Sigmoid colon (tissue), 7 donors: ENCODE data around the gene CFAP100. TPM values are rescaled to one million over a fixed set of nuclear protein-coding genes. Genes with fewer than 3 reads are reported as not detected.

Experiments used
- DNase-seq: peaks from one replicate; pipeline ENCODE4 v3.0.0-alpha.2; 2019
- H3K27ac ChIP-seq, 4 donors: fragments of 200-600 bp; sonication (generic); one replicate each; pipeline ENCODE4 v1.5.1; 2016 to 2019; ENCODE audit warnings: mild to moderate bottlenecking in 1 of 4
- H3K27me3 ChIP-seq, 3 donors: fragments of 200-600 bp; sonication (generic); one replicate each; pipeline ENCODE4 v1.5.1; 2019; ENCODE audit warnings: mild to moderate bottlenecking in 1 of 3
- H3K36me3 ChIP-seq, 4 donors: fragments of 200-600 bp; sonication (generic); one replicate each; pipeline ENCODE4 v1.5.1; 2016 to 2019
- H3K4me1 ChIP-seq, 4 donors: fragments of 200-600 bp; sonication (generic); one replicate each; pipeline ENCODE4 v1.5.1; 2017 to 2019
- H3K4me3 ChIP-seq, 4 donors: fragments of 200-600 bp; sonication (generic); one replicate each; pipeline ENCODE4 v1.5.1; 2017 to 2019; ENCODE audit warnings: mild to moderate bottlenecking in 2 of 4, moderate library complexity in 1 of 4
- H3K9me3 ChIP-seq, 4 donors: fragments of 200-600 bp in 3 of 4; sonication (generic) in 3 of 4; one replicate each; pipeline versions ENCODE4 v1.5.1 to v1.6.1; 2013 to 2019
- CTCF ChIP-seq, 4 experiments: fragments of 450-650 bp in 3 of 4; fragments of 200-600 bp in 1 of 4; IDR thresholded peaks; one replicate each; pipeline ENCODE4 v1.5.1; 2016 to 2019; ENCODE audit warnings: antibody characterized with exemption in 4 of 4, mild to moderate bottlenecking in 3 of 4, moderate library complexity in 2 of 4
- EP300 ChIP-seq, 4 donors: sonication (generic); formaldehyde crosslinking; IDR thresholded peaks; one replicate each; pipeline ENCODE4 v1.6.1; 2017; ENCODE audit warnings: antibody characterized with exemption in 4 of 4
- POLR2A ChIP-seq, 2 donors: fragments of 450-650 bp; IDR thresholded peaks; one replicate each; pipeline ENCODE4 v1.6.1; 2016; ENCODE audit warnings: antibody characterized with exemption in 2 of 2, mild to moderate bottlenecking in 2 of 2, moderate library complexity in 2 of 2
- POLR2AphosphoS5 ChIP-seq, 4 donors: sonication (generic); formaldehyde crosslinking; IDR thresholded peaks; one replicate each; pipeline ENCODE4 v1.6.1; 2017; ENCODE audit warnings: antibody characterized with exemption in 4 of 4
- WGBS, 2 donors: extraction: QIAGEN DNeasy Blood & Tissue Kit; methylation state at CpG; one replicate each; pipeline ENCODE4 v1.1.7; 2013; 5-methylcytosine and 5-hydroxymethylcytosine counted together
- intact Hi-C: fragments of 100-400 bp; cut with DNase I; formaldehyde crosslinking; loops from one replicate; pipeline ENCODE4 v1.15.1; 2023
- polyA plus RNA-seq, 3 donors: library from polyadenylated mRNA; stranded (reverse); fragments of 200-250 nt; gene quantifications; one replicate each; pipeline ENCODE4 v1.2.3, GENCODE V29; 2013
- total RNA-seq, 4 donors: library from RNA; depleted of rRNA; stranded (reverse); fragments of >200 nt; gene quantifications; one replicate each; pipeline ENCODE4 v1.1.0, GENCODE V29; 2016
- donor health status: healthy with polysubstance abuse.
- donor health status: Bipolar disorder and iron deficiency.
- donor health status: healthy.

CFAP100 gene
- total and polyA plus RNA-seq, 7 donors, result not detected

- Histone ChIP-seq H3K36me3 (no peaks in the 10 kb centered on the region), H3K4me3 (no peak overlapping the region), H3K4me1 (no peaks in the 10 kb centered on the region), H3K9me3 (no peaks in the 10 kb centered on the region), H3K27ac (no peak overlapping the region), H3K27me3 (no peaks in the 10 kb centered on the region)
- 85 to 90% methylated on average over 5 of the region's 5 CpGs for WGBS, 2 donors
- TF ChIP-seq EP300 (IDR thresholded peaks at IDR 0.05) (no peak), POLR2AphosphoS5 (IDR thresholded peaks at IDR 0.05) (no peak), CTCF (IDR thresholded peaks at IDR 0.05) (no peak), POLR2A (IDR thresholded peaks at IDR 0.05) (no peak)
- DNase-seq, result no peak
- intact Hi-C loops, result no loop called here
These were observed 29.9 kb upstream of the CFAP100 start for GRCh38 chr3:126364731-126365301.

DNA sequence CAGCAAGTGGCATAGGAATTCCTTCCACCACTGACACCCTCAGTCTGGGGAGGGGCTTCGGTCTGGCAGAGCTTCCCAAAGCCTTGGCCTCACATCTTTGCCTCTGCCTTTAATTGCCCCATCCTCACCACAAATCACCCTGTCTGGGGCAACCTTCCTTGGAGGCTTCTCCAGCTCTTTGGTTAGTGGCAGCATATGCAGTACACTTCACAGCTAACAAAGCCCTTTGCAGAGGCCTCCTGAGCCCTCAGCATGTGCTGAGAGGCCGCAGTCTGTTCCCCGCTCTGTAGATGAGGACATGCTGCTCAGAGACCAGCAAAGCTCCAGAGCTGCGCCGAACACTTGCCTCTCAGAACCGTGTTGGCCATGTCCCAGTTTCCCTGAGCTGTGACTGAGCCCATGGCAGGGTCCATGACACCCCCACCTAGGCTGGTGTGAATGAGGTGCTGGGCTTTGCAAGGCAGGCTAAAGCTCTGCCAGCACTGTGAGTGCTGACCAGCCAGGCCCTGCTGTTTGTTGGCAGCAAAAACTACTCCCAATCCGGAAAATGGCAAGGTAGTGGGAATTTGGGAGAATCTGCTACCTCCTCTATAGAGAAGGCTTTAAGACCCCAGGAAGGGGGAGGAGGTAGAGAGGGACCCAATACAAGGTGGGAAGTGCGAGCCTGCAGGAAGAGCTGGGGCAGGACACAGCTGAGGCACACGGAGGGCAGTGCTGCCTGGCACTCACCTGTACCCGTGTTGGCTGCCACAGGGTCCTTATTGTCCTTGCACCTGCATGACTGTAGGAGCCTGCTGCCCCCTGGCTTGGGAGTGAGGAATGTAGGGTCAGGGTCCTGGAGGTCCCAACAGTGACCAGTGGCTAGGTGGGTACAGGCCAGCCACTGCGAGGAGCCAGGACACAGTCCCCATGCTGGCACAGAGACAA, 29.1 kb upstream of the CFAP100 start:
- Histone ChIP-seq H3K27ac (no peak overlapping the region), H3K27me3 (no peaks in the 10 kb centered on the region), H3K9me3 (no peaks in the 10 kb centered on the region), H3K36me3 (no peaks in the 10 kb centered on the region), H3K4me1 (no peaks in the 10 kb centered on the region), H3K4me3 (no peak overlapping the region)
- WGBS, 2 donors, result 86 to 90% methylated on average over 11 of the region's 11 CpGs
- no peak for TF ChIP-seq CTCF (IDR thresholded peaks at IDR 0.05)
- TF ChIP-seq POLR2AphosphoS5 (IDR thresholded peaks at IDR 0.05), result no peak
- TF ChIP-seq POLR2A (IDR thresholded peaks at IDR 0.05), result no peak
- TF ChIP-seq EP300 (IDR thresholded peaks at IDR 0.05), result no peak
- intact Hi-C loops, result no loop called here
- no peak for DNase-seq

DNA sequence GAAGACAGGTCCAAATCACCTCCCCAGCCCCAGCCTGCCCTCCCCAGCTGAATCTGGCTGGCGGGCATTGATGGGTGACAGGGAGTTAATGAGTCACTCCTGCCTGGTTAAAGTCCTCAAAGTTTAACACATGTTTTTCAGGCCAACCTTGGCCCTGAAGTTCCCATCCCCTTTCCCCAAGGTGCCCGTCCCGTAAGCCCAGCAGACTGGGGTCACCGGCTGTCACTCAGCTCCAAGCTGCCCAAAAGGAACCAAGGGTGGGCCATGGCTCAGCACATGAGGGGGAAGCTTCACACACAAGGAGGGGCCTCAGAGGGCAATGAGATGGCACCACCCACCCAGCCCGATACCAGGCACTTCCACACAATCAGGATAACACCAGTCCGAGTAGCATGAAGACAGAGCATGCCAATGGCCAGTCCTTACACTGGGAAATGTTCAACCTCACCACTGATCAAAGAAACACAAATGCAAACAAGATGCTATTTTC, 27.3 kb upstream of the CFAP100 start:
- WGBS, 2 donors, result 84 to 90% methylated on average over 6 of the region's 6 CpGs
- no peaks in the 10 kb centered on the region for H3K4me1 ChIP-seq
- no peak overlapping the region for H3K27ac ChIP-seq
- intact Hi-C loops, result no loop called here
- peak; percentile 18 for DNase-seq
- no peaks in the 10 kb centered on the region for H3K9me3 ChIP-seq
- no peak for TF ChIP-seq CTCF (IDR thresholded peaks at IDR 0.05)
- TF ChIP-seq POLR2A (IDR thresholded peaks at IDR 0.05), result no peak
- no peak for TF ChIP-seq POLR2AphosphoS5 (IDR thresholded peaks at IDR 0.05)
- no peak for TF ChIP-seq EP300 (IDR thresholded peaks at IDR 0.05)
- no peak overlapping the region for H3K4me3 ChIP-seq
- no peaks in the 10 kb centered on the region for H3K27me3 ChIP-seq
- no peaks in the 10 kb centered on the region for H3K36me3 ChIP-seq

- 89 to 92% methylated on average over 2 of the region's 2 CpGs for WGBS, 2 donors
- no peaks in the 10 kb centered on the region for H3K36me3 ChIP-seq
- H3K4me3 ChIP-seq, result no peak overlapping the region
- no peaks in the 10 kb centered on the region for H3K9me3 ChIP-seq
- peaks cover 0 to 6% (median 6%) of the 10 kb centered on the region in 4 donors for H3K4me1 ChIP-seq
- DNase-seq, result peak; percentile 22
- H3K27ac ChIP-seq, result no peak overlapping the region
- no peak for TF ChIP-seq CTCF (IDR thresholded peaks at IDR 0.05)
- TF ChIP-seq EP300 (IDR thresholded peaks at IDR 0.05), result no peak
- no peak for TF ChIP-seq POLR2A (IDR thresholded peaks at IDR 0.05)
- TF ChIP-seq POLR2AphosphoS5 (IDR thresholded peaks at IDR 0.05), result no peak
- intact Hi-C loops, result no loop called here
- no peaks in the 10 kb centered on the region for H3K27me3 ChIP-seq
These were observed 25.2 kb upstream of the CFAP100 start for GRCh38 chr3:126369490-126369889.
